Kidney epithelial cell (primary cell): ENCODE data around the gene MEGF11. TPM values are rescaled to one million over a fixed set of nuclear protein-coding genes. Genes with fewer than 3 reads are reported as not detected.

Experiments
- DNase-seq: peaks from one replicate; pipeline ENCODE4 v3.0.0-alpha.2; 2010; ENCODE audit warnings: low read depth
- H3K27me3 ChIP-seq: 2 replicates; pipeline ENCODE4 v1.6.0; 2011; ENCODE audit warnings: low read length; ENCODE audit not compliant: control insufficient read depth, insufficient read depth
- H3K36me3 ChIP-seq: 2 replicates; pipeline ENCODE4 v1.5.1; 2011; ENCODE audit warnings: low read length; ENCODE audit not compliant: control insufficient read depth, insufficient read depth
- H3K4me3 ChIP-seq: 2 replicates; pipeline ENCODE4 v1.5.1; 2011; ENCODE audit warnings: low read depth, mild to moderate bottlenecking, control low read depth, low read length
- CTCF ChIP-seq: IDR thresholded peaks from 2 replicates; pipeline ENCODE4 v1.5.1; 2011; ENCODE audit warnings: mild to moderate bottlenecking, moderate library complexity, low read length, control low read depth, inconsistent platforms; ENCODE audit not compliant: insufficient read depth, poor library complexity, severe bottlenecking
- total RNA-seq: library from RNA; depleted of rRNA; stranded (reverse); fragments of >200 nt; gene quantifications from 2 replicates; pipeline ENCODE4 v1.2.3, GENCODE V29; 2015

Gene MEGF11
- total RNA-seq, 1 donor from 2014 or later = 0.63 TPM

GRCh38 chr15:66105286-66106265, 148.0 kb downstream of the MEGF11 start:
- DNase-seq = no peak
- H3K4me3 ChIP-seq = no peak overlapping the region
- peaks cover 9% of the 10 kb centered on the region for H3K27me3 ChIP-seq
- no peak for TF ChIP-seq CTCF
- H3K36me3 ChIP-seq = no peaks in the 10 kb centered on the region

GRCh38 chr15:66103293-66103590, 150.3 kb downstream of the MEGF11 start:
- no peak for TF ChIP-seq CTCF
- no peak for DNase-seq
- no peaks in the 10 kb centered on the region for H3K36me3 ChIP-seq
- peaks cover 7% of the 10 kb centered on the region for H3K27me3 ChIP-seq
- no peak overlapping the region for H3K4me3 ChIP-seq

- no peak for TF ChIP-seq CTCF
- H3K4me3 ChIP-seq = no peak overlapping the region
- no peaks in the 10 kb centered on the region for H3K36me3 ChIP-seq
- DNase-seq = no peak
- H3K27me3 ChIP-seq = peaks cover 5% of the 10 kb centered on the region
These were observed 150.8 kb downstream of the MEGF11 start for GRCh38 chr15:66102563-66103292.

- no peak overlapping the region for H3K4me3 ChIP-seq
- no peak for DNase-seq
- H3K27me3 ChIP-seq = peaks cover under 1% of the 10 kb centered on the region
- no peak for TF ChIP-seq CTCF
- H3K36me3 ChIP-seq = no peaks in the 10 kb centered on the region
These were observed 151.7 kb downstream of the MEGF11 start for GRCh38 chr15:66101715-66102395.

GRCh38 chr15:66100761-66101160, 152.8 kb downstream of the MEGF11 start:
- H3K4me3 ChIP-seq = no peak overlapping the region
- no peak for DNase-seq
- H3K36me3 ChIP-seq = no peaks in the 10 kb centered on the region
- H3K27me3 ChIP-seq = peaks cover 5% of the 10 kb centered on the region
- TF ChIP-seq CTCF = no peak
